Measurements from ENCODE around the gene CDON. TPM values are rescaled to one million over a fixed set of nuclear protein-coding genes. Genes with fewer than 3 reads are reported as not detected.

Gene CDON
- total RNA-seq, 1 experiment from 2014 or later: 17.2 TPM

DNA sequence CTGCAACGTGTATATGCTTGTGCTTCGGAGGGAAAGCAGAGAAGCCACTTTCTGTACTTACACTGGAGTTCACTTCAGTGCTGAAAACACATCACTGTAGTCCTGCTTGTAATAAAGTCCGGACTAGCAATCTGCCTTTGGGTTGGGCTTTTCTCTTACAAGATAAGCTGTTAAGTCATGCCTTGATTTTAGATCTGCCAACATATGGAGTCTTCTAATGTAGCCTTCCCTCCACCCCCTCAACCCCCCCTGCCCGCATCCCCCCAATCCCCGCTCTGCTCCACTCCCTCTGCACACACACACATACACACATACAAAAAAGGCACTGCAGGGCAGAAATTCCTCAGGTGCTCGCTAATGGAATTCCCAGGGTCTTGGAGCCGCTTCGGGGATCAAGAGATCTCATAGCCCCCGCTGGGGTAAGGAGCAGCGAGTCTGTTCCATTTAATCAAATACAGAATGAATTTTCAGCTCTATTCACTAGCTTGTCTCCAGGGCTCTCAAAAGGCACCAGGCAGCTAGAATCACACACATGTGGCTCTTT, 3.4 kb downstream of the CDON start:
- Histone ChIP-seq H3K79me2 (ENCODE audit: insufficient read depth, low read length) (no peaks in the 10 kb centered on the region), H2AK5ac (ENCODE audit: insufficient read length, low read length) (no peak overlapping the region), H3K9ac (ENCODE audit: extremely low read depth, insufficient read length, low read length) (no peak overlapping the region), H3K14ac (ENCODE audit: insufficient read depth, low read length) (no peak overlapping the region), H3T11ph (ENCODE audit: low read length) (no peak overlapping the region), H2AFZ (ENCODE audit: low read length) (no peak overlapping the region), H3K4me1 (ENCODE audit: insufficient read depth, low read length) (peaks cover 4% of the 10 kb centered on the region; the same call in 1 of the 2 replicates), H3K23ac (ENCODE audit: insufficient read length, low read depth, low read length) (no peak overlapping the region), H3K79me1 (ENCODE audit: insufficient read depth, low read depth, low read length, poor library complexity, severe bottlenecking) (no peaks in the 10 kb centered on the region), H2BK5ac (ENCODE audit: insufficient read length, low read length) (no peak overlapping the region), H3K9me3 (ENCODE audit: control insufficient read depth, low read depth, low read length) (no peaks in the 10 kb centered on the region), H3K23me2 (ENCODE audit: insufficient read length, low read depth, low read length, poor library complexity, severe bottlenecking) (peaks cover 8% of the 10 kb centered on the region), H3K4ac (ENCODE audit: low read depth, low read length) (no peak overlapping the region), H4K8ac (replicated peaks; ENCODE audit: insufficient read length, low read depth, low read length) (no peak overlapping the region), H2BK12ac (ENCODE audit: insufficient read length, low read depth, low read length) (no peak overlapping the region), H3K18ac (ENCODE audit: insufficient read length, low read depth, low read length) (no peak overlapping the region), H4K5ac (ENCODE audit: insufficient read length, low read depth, low read length) (no peak overlapping the region), H3K4me2 (ENCODE audit: insufficient read depth, insufficient read length, low read length) (no peak overlapping the region), H2BK20ac (ENCODE audit: low read depth, low read length, poor library complexity, severe bottlenecking) (no peak overlapping the region), H3K27ac (ENCODE audit: insufficient read length, low read depth, low read length) (no peak overlapping the region), H2BK120ac (ENCODE audit: low read depth, low read length, poor library complexity, severe bottlenecking) (no peak overlapping the region), H2BK15ac (ENCODE audit: low read depth, low read length) (no peak overlapping the region), H4K91ac (ENCODE audit: insufficient read length, low read depth, low read length) (no peak overlapping the region), H3K27me3 (ENCODE audit: insufficient read depth, low read length) (no peaks in the 10 kb centered on the region), H4K20me1 (ENCODE audit: control insufficient read depth, insufficient read depth, insufficient read length) (no peaks in the 10 kb centered on the region), H3K56ac (ENCODE audit: insufficient read length, low read depth, low read length) (no peak overlapping the region)
- no peak for DNase-seq
- TF ChIP-seq, protein P1, sequence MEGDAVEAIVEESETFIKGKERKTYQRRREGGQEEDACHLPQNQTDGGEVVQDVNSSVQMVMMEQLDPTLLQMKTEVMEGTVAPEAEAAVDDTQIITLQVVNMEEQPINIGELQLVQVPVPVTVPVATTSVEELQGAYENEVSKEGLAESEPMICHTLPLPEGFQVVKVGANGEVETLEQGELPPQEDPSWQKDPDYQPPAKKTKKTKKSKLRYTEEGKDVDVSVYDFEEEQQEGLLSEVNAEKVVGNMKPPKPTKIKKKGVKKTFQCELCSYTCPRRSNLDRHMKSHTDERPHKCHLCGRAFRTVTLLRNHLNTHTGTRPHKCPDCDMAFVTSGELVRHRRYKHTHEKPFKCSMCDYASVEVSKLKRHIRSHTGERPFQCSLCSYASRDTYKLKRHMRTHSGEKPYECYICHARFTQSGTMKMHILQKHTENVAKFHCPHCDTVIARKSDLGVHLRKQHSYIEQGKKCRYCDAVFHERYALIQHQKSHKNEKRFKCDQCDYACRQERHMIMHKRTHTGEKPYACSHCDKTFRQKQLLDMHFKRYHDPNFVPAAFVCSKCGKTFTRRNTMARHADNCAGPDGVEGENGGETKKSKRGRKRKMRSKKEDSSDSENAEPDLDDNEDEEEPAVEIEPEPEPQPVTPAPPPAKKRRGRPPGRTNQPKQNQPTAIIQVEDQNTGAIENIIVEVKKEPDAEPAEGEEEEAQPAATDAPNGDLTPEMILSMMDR (conservative IDR thresholded peaks at IDR 0.05): no peak
- Mint-ChIP-seq H3K4me1 (peaks cover 28 to 40% of the 10 kb centered on the region in 2 experiments), H3K27me3 (ENCODE audit: low read depth) (peaks cover 4% of the 10 kb centered on the region), H3K4me3 (peak overlapping the region in 1 of 2 experiments; percentile 41; a peak in 2 of 5 replicates), H3K9me3 (no peaks in the 10 kb centered on the region), H3K27ac (no peak overlapping the region; a peak in 1 of 7 replicates), H3K36me3 (ENCODE audit: insufficient read depth in 1 of 3, low read depth in 3 of 3) (no peaks in the 10 kb centered on the region; a peak in 1 of 7 replicates)
- WGBS (ENCODE audit: extremely low coverage, insufficient read length, low lambda C conversion rate): no CpG with 5 or more reads among the region's 10 CpGs

Measured in H9 (cell line).